ENCODE results near the gene KLHDC1. TPM values are rescaled to one million over a fixed set of nuclear protein-coding genes. Genes with fewer than 3 reads are reported as not detected.

Gene KLHDC1
- total and polyA plus RNA-seq, 4 donors = 0.65 to 10.0 (median 4.8) TPM

DNA sequence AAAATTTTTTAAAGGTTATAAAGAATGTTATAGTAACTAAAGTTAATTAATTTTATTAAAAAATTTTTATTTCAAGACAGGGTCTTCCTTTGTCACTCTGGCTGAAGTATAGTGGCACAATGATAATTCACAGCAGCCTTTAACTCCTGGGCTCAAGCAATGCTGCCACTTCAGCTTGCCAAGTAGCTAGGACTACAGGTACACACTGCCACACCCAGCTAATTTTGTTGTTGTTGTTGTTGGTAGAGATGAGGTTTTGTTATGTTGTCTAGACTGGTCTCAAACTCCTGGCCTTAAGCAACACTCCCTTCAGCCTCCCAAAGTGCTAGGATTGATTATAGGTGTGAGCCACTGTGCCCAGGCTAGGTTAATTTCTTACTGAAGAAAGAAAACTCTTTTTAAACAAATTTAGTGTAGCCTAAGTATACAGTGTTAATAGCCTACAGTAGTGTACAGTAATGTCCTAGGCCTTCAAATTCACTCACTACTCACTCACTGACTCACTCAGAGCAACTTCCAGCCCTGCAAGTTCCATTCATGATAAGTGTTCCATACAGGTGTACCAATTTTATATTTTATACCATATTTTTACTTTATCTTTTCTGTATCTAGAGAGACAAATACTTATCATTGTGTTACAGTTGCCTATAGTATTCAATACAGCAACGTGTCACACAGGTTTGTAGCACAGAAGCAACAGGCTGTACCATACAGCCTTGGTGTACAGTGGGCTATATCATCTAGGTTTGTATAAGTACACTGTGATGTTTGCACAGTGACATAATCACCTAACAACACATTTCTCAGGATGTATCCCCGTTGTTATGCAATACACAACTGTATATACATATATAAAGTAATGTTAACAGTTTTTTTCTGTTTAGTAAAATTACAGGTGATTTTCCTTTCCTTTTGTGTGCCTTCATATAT lies 33.1 kb upstream of the KLHDC1 start:
- no peak overlapping the region for H3K4me3 ChIP-seq

DNA sequence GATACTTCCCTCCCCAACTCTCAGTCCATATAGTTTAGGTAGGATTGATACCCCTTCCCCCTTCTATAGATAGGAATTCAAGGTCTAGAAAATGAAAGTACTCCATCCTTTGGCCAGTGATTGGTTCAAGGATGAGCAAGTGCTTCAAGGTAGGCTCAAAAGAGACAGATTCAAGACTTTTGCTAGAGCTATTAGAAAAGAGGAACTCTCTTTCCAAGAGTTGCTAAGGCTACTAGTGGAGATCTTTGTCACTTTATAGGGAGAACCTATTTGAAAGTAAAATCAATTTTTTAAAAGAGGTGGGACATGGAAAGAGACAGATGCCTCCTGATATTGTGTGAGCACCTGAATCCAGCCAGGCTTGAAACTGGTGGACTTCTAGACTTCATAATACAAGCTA lies 22.4 kb upstream of the KLHDC1 start:
- H3K4me1 ChIP-seq (ENCODE audit: control insufficient read depth in 5 of 5, insufficient read depth in 5 of 5, low read length in 5 of 5) = no peaks in the 10 kb centered on the region
- H3K9me3 ChIP-seq (ENCODE audit: control insufficient read depth in 4 of 4, insufficient read depth in 3 of 4, low read length in 3 of 4) = no peaks in the 10 kb centered on the region
- DNase-seq = no peak
- no peaks in the 10 kb centered on the region for H3K27me3 ChIP-seq (ENCODE audit: control insufficient read depth in 3 of 3, insufficient read depth in 3 of 3, low read length in 2 of 3)
- TF ChIP-seq, protein P1, sequence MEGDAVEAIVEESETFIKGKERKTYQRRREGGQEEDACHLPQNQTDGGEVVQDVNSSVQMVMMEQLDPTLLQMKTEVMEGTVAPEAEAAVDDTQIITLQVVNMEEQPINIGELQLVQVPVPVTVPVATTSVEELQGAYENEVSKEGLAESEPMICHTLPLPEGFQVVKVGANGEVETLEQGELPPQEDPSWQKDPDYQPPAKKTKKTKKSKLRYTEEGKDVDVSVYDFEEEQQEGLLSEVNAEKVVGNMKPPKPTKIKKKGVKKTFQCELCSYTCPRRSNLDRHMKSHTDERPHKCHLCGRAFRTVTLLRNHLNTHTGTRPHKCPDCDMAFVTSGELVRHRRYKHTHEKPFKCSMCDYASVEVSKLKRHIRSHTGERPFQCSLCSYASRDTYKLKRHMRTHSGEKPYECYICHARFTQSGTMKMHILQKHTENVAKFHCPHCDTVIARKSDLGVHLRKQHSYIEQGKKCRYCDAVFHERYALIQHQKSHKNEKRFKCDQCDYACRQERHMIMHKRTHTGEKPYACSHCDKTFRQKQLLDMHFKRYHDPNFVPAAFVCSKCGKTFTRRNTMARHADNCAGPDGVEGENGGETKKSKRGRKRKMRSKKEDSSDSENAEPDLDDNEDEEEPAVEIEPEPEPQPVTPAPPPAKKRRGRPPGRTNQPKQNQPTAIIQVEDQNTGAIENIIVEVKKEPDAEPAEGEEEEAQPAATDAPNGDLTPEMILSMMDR (IDR thresholded peaks at IDR 0.05; ENCODE audit: control extremely low read depth, extremely low read depth) = no peak
- no peak overlapping the region for H3K9ac ChIP-seq (ENCODE audit: insufficient read depth in 1 of 2, low read length in 2 of 2)
- H3K27ac ChIP-seq (ENCODE audit: low read depth in 1 of 2, low read length in 1 of 2) = no peak overlapping the region
- H3K4me3 ChIP-seq = no peak overlapping the region
- H3K36me3 ChIP-seq (ENCODE audit: control insufficient read depth in 4 of 4, insufficient read depth in 4 of 4, low read length in 4 of 4) = peaks cover 0 to 5% (median 1%) of the 10 kb centered on the region in 4 donors
- ATAC-seq (ENCODE audit: insufficient read depth, low FRiP score) = no peak

More for the DNA sequence above, 33.1 kb upstream of the KLHDC1 start:
- H3K27me3 ChIP-seq (ENCODE audit: control insufficient read depth in 3 of 3, insufficient read depth in 3 of 3, low read length in 2 of 3) = no peaks in the 10 kb centered on the region
- H3K27ac ChIP-seq (ENCODE audit: low read depth in 1 of 2, low read length in 1 of 2) = no peak overlapping the region
- no peak overlapping the region for H3K9ac ChIP-seq (ENCODE audit: insufficient read depth in 1 of 2, low read length in 2 of 2)
- DNase-seq (no peak), ATAC-seq (ENCODE audit: insufficient read depth, low FRiP score) (no peak)
- H3K9me3 ChIP-seq (ENCODE audit: control insufficient read depth in 4 of 4, insufficient read depth in 3 of 4, low read length in 3 of 4) = no peaks in the 10 kb centered on the region
- peaks cover 0 to 5% (median 0%) of the 10 kb centered on the region in 4 donors for H3K36me3 ChIP-seq (ENCODE audit: control insufficient read depth in 4 of 4, insufficient read depth in 4 of 4, low read length in 4 of 4)
- TF ChIP-seq, protein P1 (IDR thresholded peaks at IDR 0.05; ENCODE audit: control extremely low read depth, extremely low read depth) = no peak
- H3K4me1 ChIP-seq (ENCODE audit: control insufficient read depth in 5 of 5, insufficient read depth in 5 of 5, low read length in 5 of 5) = peaks cover 0 to 2% (median 0%) of the 10 kb centered on the region in 5 donors
- 75 to 81% methylated on average over 2 of the region's 2 CpGs for WGBS, 2 donors

DNA sequence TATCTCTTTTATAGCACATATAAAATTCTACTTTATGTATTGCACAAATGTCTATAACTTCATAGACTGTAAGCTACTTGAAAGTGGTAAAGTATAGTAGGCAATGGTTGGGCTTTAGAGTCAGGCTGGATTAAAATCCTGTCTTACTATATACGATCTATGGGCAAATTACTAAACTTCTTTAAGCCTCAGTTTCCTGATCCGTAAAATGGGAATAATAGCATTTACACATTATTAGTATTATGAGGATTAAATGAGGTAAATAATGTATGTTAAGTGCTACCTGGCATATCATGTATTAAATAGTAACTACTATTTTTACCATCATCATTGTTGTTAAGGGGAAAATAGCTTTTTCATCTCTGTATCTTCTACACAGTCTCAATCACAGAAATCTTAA lies 19.3 kb upstream of the KLHDC1 start:
- Histone ChIP-seq H3K27me3 (ENCODE audit: control insufficient read depth in 3 of 3, insufficient read depth in 3 of 3, low read length in 2 of 3) (no peaks in the 10 kb centered on the region), H3K9ac (ENCODE audit: insufficient read depth in 1 of 2, low read length in 2 of 2) (no peak overlapping the region), H3K4me1 (ENCODE audit: control insufficient read depth in 5 of 5, insufficient read depth in 5 of 5, low read length in 5 of 5) (no peaks in the 10 kb centered on the region), H3K36me3 (ENCODE audit: control insufficient read depth in 4 of 4, insufficient read depth in 4 of 4, low read length in 4 of 4) (peaks cover 0 to 10% (median 3%) of the 10 kb centered on the region in 4 donors), H3K27ac (ENCODE audit: low read depth in 1 of 2, low read length in 1 of 2) (no peak overlapping the region), H3K9me3 (ENCODE audit: control insufficient read depth in 4 of 4, insufficient read depth in 3 of 4, low read length in 3 of 4) (no peaks in the 10 kb centered on the region), H3K4me3 (no peak overlapping the region)
- TF ChIP-seq, protein P1 (IDR thresholded peaks at IDR 0.05; ENCODE audit: control extremely low read depth, extremely low read depth) = no peak
- DNase-seq (no peak), ATAC-seq (ENCODE audit: insufficient read depth, low FRiP score) (no peak)
- WGBS, 2 donors = 90 to 99% methylated on average over 2 of the region's 2 CpGs
